HS-5 (cell line): Measurements from ENCODE around the gene MEGF9.
A peak's percentile ranks its signal among the peaks of the same experiment; 100 is the strongest.

Source experiments
- DNase-seq: peaks from one replicate; pipeline ENCODE4 v3.0.0-alpha.2; 2012; ENCODE audit warnings: low read depth

The MEGF9 gene

GRCh38 chr9:120730654-120731514 is 16.6 kb upstream of the MEGF9 start:
- peak; percentile 77 for DNase-seq

- no peak for DNase-seq
These were observed 15.5 kb upstream of the MEGF9 start for GRCh38 chr9:120729791-120730241.

- no peak for DNase-seq
These were observed 12.2 kb upstream of the MEGF9 start for GRCh38 chr9:120726484-120726883.

GRCh38 chr9:120725907-120726306 is 11.6 kb upstream of the MEGF9 start:
- DNase-seq: no peak

GRCh38 chr9:120724757-120725400 is 10.6 kb upstream of the MEGF9 start:
- DNase-seq: no peak

- no peak for DNase-seq
These were observed 9.3 kb upstream of the MEGF9 start for GRCh38 chr9:120723565-120723964.

GRCh38 chr9:120720404-120720803 is 6.1 kb upstream of the MEGF9 start:
- DNase-seq: no peak

GRCh38 chr9:120718316-120718715 is 4.0 kb upstream of the MEGF9 start:
- DNase-seq: no peak

GRCh38 chr9:120717176-120717575 is 2.9 kb upstream of the MEGF9 start:
- DNase-seq: no peak

- no peak for DNase-seq
These were observed 2.2 kb upstream of the MEGF9 start for GRCh38 chr9:120716483-120716882.

GRCh38 chr9:120715389-120715924 is 1.2 kb upstream of the MEGF9 start:
- no peak for DNase-seq

GRCh38 chr9:120714846-120715388 is 647 bp upstream of the MEGF9 start:
- no peak for DNase-seq

GRCh38 chr9:120713257-120714087 is 798 bp downstream of the MEGF9 start:
- DNase-seq: no peak

- DNase-seq: no peak
These were observed 1.7 kb downstream of the MEGF9 start for GRCh38 chr9:120712539-120713031.

GRCh38 chr9:120711841-120712538 is 2.3 kb downstream of the MEGF9 start:
- no peak for DNase-seq

GRCh38 chr9:120711354-120711753 is 2.9 kb downstream of the MEGF9 start:
- DNase-seq: no peak

- peak; percentile 42 for DNase-seq
These were observed 3.9 kb downstream of the MEGF9 start for GRCh38 chr9:120710110-120710981.

- DNase-seq: no peak
These were observed 5.6 kb downstream of the MEGF9 start for GRCh38 chr9:120708526-120709224.

GRCh38 chr9:120707170-120707569 is 7.1 kb downstream of the MEGF9 start:
- no peak for DNase-seq
